Esophagus (tissue), 2 donors: ENCODE data around the gene OCLN. TPM values are rescaled to one million over a fixed set of nuclear protein-coding genes. Genes with fewer than 3 reads are reported as not detected.
"Not testable (repeated sequence)": the region's sequence is repeated elsewhere in the genome, so short reads cannot be mapped to it uniquely, and the experiment has no call there.

ENCODE experiments used
- H3K27ac ChIP-seq, 2 donors: one replicate each; pipeline ENCODE4 v1.5.1; 2013; ENCODE audit warnings: low read depth in 2 of 2, mild to moderate bottlenecking in 2 of 2, inconsistent platforms in 1 of 2, low read length in 1 of 2, moderate library complexity in 1 of 2
- H3K27me3 ChIP-seq, 2 donors: one replicate each; pipeline ENCODE4 v1.6.1; 2013; ENCODE audit warnings: low read length in 2 of 2, control low read depth in 1 of 2, mild to moderate bottlenecking in 1 of 2; ENCODE audit not compliant: insufficient read depth in 2 of 2, control insufficient read depth in 1 of 2
- H3K36me3 ChIP-seq, 2 donors: one replicate each; pipeline ENCODE4 v1.6.1; 2013; ENCODE audit warnings: low read length in 1 of 2; ENCODE audit not compliant: control insufficient read depth in 2 of 2, insufficient read depth in 2 of 2
- H3K4me1 ChIP-seq, 2 donors: one replicate each; pipeline ENCODE4 v1.6.1; 2013; ENCODE audit warnings: low read length in 1 of 2; ENCODE audit not compliant: control insufficient read depth in 2 of 2, insufficient read depth in 2 of 2
- H3K4me3 ChIP-seq, 2 donors: one replicate each; pipeline ENCODE4 v1.5.1; 2013; ENCODE audit warnings: low read length in 2 of 2, mild to moderate bottlenecking in 2 of 2, low read depth in 1 of 2, moderate library complexity in 1 of 2
- H3K9me3 ChIP-seq, 2 donors: one replicate each; pipeline ENCODE4 v1.6.1; 2013; ENCODE audit warnings: mild to moderate bottlenecking in 2 of 2, low read depth in 1 of 2, low read length in 1 of 2, moderate library complexity in 1 of 2; ENCODE audit not compliant: control insufficient read depth in 2 of 2, insufficient read depth in 1 of 2
- WGBS, 2 donors: extraction: QIAGEN DNeasy Blood & Tissue Kit; methylation state at CpG; one replicate each; pipeline ENCODE4 v1.1.7; 2013; 5-methylcytosine and 5-hydroxymethylcytosine counted together
- polyA plus RNA-seq, 2 donors: library from polyadenylated mRNA; stranded (reverse); fragments of 200-250 nt; gene quantifications; one replicate each; pipeline ENCODE4 v1.2.3, GENCODE V29; 2013
- donor health status: healthy with polysubstance abuse.
- donor health status: Bipolar disorder and iron deficiency.

OCLN gene
- polyA plus RNA-seq, 2 donors: 9.9 to 12.0 TPM

DNA sequence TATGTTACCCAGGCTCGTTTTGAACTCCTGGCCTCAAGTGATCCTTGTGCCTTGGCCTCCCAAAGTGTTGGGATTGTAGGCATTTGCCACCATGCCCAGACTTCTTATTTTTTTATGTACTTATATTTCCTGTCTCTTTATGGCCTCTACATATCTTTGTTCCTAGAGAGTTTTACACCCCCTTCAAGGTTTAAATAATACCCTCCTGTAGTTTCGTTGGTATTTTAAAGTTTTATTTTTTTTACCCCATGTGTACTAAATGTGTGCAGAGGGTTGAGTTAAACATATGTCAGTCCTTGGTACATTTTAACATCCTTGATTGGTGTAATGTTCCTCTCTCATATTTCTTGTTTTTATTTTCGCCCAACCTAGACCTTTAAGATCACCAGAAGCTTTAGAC is 29.4 kb downstream of the OCLN start:
- H3K4me3 ChIP-seq: no peak overlapping the region
- no peak overlapping the region for H3K27ac ChIP-seq

DNA sequence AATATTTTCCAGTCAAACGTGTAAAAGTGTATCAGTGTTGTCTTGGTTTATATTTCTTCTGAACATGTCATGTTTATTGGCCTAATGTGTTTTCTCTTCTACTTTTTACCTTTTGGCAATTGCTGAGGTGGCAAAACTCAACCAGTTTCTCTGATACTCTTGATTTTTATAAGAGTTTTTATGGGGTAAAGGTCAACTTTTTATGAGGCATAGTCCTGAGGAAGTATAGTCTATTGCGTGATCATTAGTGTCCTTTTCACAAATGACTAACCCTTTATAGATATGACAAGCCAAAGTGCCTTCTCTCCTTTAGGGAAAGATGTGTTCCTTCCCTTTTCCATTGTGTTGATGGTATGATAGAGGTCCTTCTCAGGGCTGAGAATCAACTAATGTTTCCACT is 32.9 kb downstream of the OCLN start:
- 82 to 83% methylated on average over 2 of the region's 2 CpGs for WGBS, 2 donors
- Histone ChIP-seq H3K4me1 (peaks cover 0 to 4% of the 10 kb centered on the region in 2 donors), H3K36me3 (no peaks in the 10 kb centered on the region), H3K27me3 (no peaks in the 10 kb centered on the region), H3K27ac (no peak overlapping the region), H3K9me3 (no peaks in the 10 kb centered on the region), H3K4me3 (no peak overlapping the region)

More for the DNA sequence above, 29.4 kb downstream of the OCLN start:
- Histone ChIP-seq H3K9me3 (no peaks in the 10 kb centered on the region), H3K27me3 (no peaks in the 10 kb centered on the region), H3K36me3 (no peaks in the 10 kb centered on the region), H3K4me1 (no peaks in the 10 kb centered on the region)
- WGBS, 2 donors: 72 to 76% methylated on average over 3 of the region's 3 CpGs

DNA sequence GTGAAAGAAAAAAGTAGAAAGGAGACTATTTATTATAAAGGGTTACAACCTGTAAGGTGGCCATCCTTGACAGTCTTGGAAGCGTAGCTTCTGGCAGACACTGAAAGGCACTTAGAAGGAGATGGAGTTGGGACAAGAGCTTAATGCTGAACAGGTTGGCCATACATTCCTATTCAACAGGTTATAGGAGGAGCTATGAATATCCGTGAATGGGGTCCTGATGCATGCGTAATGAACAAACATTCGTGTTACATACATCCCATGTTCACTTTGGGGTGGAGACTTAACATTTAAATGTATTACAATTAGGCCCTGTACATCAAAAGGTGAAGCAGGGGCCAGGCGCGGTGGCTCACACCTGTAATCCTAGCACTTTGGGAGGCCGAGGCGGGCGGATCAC is 34.1 kb downstream of the OCLN start:
- Histone ChIP-seq H3K4me1 (peaks cover 0 to 4% of the 10 kb centered on the region in 2 donors), H3K9me3 (no peaks in the 10 kb centered on the region), H3K36me3 (no peaks in the 10 kb centered on the region), H3K4me3 (no peak overlapping the region), H3K27me3 (peaks cover 0 to 3% of the 10 kb centered on the region in 2 donors), H3K27ac (no peak overlapping the region)
- 92 to 94% methylated on average over 9 of the region's 9 CpGs for WGBS, 2 donors

DNA sequence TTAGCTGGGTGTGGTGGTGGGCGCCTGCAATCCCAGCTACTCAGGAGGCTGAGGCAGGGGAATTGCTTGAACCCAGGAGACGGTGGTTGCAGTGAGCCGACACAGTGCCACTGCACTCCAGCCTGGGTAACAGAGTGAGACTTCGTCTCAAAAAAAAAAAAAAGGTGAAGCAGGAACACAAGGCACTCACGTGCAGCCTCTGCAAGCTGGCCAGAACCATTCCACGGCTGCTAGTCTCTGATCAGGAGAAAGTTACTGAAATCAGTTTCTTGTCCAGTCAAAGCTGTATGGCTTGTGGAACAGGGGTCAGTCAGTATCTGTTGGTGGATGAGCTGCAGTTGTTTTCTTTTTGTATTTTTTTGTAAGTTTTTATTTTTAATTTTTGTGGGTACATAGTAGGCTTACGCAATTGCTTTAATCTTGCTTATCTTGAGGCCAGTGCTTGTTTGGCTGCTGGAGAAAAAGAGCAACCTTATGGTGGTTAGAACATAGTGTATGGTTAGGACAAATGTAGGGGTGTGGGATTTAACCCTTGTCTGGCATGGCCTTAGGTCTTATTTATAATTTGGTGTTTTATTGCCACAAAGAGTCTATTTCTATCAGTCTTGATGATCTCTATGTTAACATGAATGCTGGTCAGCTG is 34.7 kb downstream of the OCLN start:
- H3K9me3 ChIP-seq: no peaks in the 10 kb centered on the region
- no peaks in the 10 kb centered on the region for H3K36me3 ChIP-seq
- 82 to 88% methylated on average over 7 of the region's 7 CpGs for WGBS, 2 donors
- peaks cover 0 to 4% of the 10 kb centered on the region in 2 donors for H3K4me1 ChIP-seq
- H3K27ac ChIP-seq: peak overlapping the region; percentile 46 to 65
- H3K4me3 ChIP-seq: no peak overlapping the region
- H3K27me3 ChIP-seq: peaks cover 0 to 3% of the 10 kb centered on the region in 2 donors

DNA sequence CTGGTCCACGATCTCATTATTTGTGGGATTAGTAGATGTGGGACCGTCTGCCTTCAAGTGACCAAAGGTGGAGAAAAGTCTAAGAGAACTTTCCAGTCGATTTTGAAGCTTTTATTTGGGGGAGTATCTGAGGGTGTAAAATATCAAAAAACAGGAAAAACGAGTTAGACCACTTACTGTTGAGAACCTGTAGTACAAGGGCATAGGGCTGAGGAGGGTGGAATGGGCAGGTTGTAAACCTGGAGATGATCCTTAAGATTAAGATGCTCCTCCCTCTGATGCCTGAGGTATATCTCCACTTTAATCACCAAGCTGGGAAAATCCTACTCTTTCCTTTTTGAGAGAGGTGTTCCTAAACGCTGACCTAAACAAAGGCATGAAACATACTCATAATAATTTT is 35.4 kb downstream of the OCLN start:
- peak overlapping the region; percentile 46 to 65 for H3K27ac ChIP-seq
- H3K27me3 ChIP-seq: peaks cover 0 to 3% of the 10 kb centered on the region in 2 donors
- WGBS, 2 donors: 41 to 49% methylated on average over 5 of the region's 5 CpGs
- no peaks in the 10 kb centered on the region for H3K9me3 ChIP-seq
- peaks cover 0 to 4% of the 10 kb centered on the region in 2 donors for H3K4me1 ChIP-seq
- H3K36me3 ChIP-seq: no peaks in the 10 kb centered on the region
- no peak overlapping the region for H3K4me3 ChIP-seq

DNA sequence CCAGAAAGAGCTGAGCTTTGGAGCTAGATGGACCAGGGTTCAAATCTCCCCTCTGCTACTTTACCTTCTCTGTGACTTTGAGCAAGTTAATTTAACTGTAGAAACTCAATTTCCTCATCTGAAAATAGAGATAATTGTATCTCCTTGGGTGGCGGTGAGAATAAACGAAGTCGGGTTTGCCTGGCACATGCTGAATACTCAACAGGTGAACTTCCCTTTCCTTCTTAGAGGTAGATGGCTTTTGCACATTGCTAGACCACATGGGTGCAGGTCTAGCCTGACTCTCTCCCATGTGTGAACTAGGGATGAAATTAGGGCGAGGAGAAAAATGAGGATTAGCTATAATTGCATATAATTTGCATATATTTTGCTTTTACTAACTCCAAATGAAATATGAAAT is 36.0 kb downstream of the OCLN start:
- H3K27me3 ChIP-seq: peaks cover 0 to 3% of the 10 kb centered on the region in 2 donors
- H3K36me3 ChIP-seq: no peaks in the 10 kb centered on the region
- H3K4me3 ChIP-seq: no peak overlapping the region
- H3K9me3 ChIP-seq: no peaks in the 10 kb centered on the region
- H3K27ac ChIP-seq: no peak overlapping the region
- WGBS, 2 donors: 87 to 91% methylated on average over 4 of the region's 4 CpGs
- peaks cover 0 to 4% of the 10 kb centered on the region in 2 donors for H3K4me1 ChIP-seq

DNA sequence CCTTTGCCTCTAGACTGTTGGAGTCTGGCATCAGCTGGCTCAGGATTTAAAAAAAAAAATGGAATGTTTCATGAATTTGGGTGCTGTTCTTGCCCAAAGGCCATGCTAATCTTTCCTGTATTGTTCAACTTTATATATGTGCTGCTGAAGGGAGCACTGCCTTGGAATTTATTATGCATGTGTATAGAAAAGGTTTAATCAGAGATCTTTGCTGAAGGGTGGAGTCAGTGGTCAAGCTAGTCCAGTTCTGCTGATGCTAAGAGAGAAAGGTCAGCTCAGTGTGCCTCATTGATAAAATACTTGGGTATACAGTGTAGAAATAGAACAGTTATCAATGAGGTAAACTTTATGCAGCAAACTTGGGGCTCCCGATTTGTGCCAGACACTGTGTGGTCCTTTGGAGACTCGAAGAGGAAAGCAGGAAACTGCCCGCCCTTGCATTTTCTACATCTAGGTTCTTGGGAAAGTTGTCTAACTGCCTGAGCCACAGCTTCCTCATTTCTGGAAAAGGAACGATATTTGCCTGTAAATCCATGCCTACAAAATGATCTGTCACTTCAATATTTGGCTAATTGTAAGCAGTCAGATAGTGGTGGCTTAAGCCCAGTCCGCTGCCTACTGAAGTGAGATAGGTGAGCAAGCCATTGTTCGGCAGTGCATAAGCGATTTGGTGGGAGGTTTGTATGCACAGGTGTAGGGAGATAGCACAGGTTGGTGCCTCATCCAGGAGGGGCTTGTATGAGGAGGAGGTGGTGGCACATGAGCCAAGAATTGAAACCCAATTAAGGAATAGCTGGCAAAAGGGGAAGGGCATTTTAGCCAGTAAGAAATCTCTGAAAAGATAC is 38.2 kb downstream of the OCLN start:
- Histone ChIP-seq H3K27ac (no peak overlapping the region), H3K4me3 (no peak overlapping the region), H3K36me3 (no peaks in the 10 kb centered on the region), H3K9me3 (no peaks in the 10 kb centered on the region), H3K27me3 (peaks cover 0 to 3% of the 10 kb centered on the region in 2 donors), H3K4me1 (peaks cover 0 to 4% of the 10 kb centered on the region in 2 donors)
- whole genome bisulfite sequencing, 2 donors: 52 to 75% methylated on average over 7 of the region's 7 CpGs

DNA sequence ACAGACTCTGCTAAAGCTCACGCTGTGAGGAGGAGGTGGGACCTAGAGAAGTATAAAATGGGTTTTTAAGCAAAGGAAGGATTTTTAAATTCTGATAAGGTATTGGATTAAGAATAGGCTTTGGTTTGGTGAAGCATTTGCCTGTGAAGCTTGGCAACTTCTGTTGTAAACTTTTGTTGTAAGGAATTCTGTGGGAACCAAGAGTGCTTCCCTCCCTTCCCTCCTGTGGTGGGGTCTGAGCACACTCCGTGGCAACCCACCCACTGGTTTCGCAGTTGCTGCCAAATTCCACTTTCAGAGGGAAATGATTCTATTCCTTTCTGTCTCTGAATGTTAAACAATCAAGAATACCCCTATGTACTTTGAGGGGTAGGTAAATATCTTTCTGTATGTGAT is 38.8 kb downstream of the OCLN start:
- H3K4me1 ChIP-seq: peaks cover 0 to 4% of the 10 kb centered on the region in 2 donors
- 49 to 61% methylated on average over 3 of the region's 3 CpGs for WGBS, 2 donors

DNA sequence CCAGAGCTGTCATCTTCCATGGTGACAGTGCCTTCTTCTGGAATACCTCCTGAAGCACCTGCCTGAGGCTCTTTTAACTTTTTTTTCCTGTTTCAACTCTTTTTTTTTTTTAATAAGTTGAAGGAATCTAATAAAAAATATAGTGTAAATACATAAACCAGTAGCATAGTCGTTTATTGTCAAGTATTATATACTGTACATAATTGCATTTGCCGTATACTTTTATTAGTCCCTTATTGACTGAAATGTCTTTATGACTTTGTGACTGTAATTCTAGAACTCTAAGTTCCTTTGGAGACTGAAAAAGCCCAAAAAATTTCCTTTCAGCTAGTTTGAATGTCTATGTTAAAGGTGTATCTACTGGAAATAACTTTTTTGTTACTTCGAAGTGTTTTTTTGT is 45.3 kb downstream of the OCLN start:
- WGBS, 2 donors: 71 to 88% methylated on average over 2 to 3 of the region's 3 CpGs
- H3K36me3 ChIP-seq, H3K4me1 ChIP-seq, H3K27ac ChIP-seq, H3K4me3 ChIP-seq, H3K9me3 ChIP-seq, H3K27me3 ChIP-seq: not testable (repeated sequence)

More for the DNA sequence above, 38.8 kb downstream of the OCLN start:
- H3K27ac ChIP-seq: no peak overlapping the region
- H3K4me3 ChIP-seq: no peak overlapping the region
- peaks cover 0 to 3% of the 10 kb centered on the region in 2 donors for H3K27me3 ChIP-seq
- no peaks in the 10 kb centered on the region for H3K9me3 ChIP-seq
- no peaks in the 10 kb centered on the region for H3K36me3 ChIP-seq
